NCI-H526 (cell line): ENCODE data around the gene CDKN1A.
A peak's percentile ranks its signal among the peaks of the same experiment; 100 is the strongest.
"Not testable (repeated sequence)": the region's sequence is repeated elsewhere in the genome, so short reads cannot be mapped to it uniquely, and the experiment has no call there.

Source experiments
- DNase-seq, 2 experiments: peaks; one replicate each; lab custom pipeline; 2025; lab: John Stamatoyannopoulos, UW

The CDKN1A gene

GRCh38 chr6:36720251-36721141, 42.0 kb downstream of the CDKN1A start:
- DNase-seq: no peak

- no peak for DNase-seq
Observed at GRCh38 chr6:36721369-36722140, 43.0 kb downstream of the CDKN1A start.

DNA sequence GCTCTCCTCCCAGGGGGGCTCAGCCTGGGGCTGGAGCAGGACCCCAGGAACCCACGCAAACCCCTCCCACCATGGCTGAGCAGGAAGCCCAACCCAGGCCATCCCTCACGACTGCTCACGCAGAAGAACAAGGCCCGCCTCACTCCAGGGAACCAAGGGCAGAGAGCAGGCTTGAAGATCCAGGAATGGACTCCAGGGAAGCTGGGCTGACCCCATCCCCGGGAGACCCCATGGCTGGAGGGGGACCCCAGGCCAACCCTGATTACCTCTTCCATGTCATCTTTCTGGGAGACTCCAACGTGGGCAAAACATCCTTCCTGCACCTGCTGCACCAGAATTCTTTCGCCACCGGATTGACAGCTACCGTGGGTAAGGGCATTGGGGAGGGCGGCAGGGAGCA, 43.9 kb downstream of the CDKN1A start:
- DNase-seq: no peak

DNA sequence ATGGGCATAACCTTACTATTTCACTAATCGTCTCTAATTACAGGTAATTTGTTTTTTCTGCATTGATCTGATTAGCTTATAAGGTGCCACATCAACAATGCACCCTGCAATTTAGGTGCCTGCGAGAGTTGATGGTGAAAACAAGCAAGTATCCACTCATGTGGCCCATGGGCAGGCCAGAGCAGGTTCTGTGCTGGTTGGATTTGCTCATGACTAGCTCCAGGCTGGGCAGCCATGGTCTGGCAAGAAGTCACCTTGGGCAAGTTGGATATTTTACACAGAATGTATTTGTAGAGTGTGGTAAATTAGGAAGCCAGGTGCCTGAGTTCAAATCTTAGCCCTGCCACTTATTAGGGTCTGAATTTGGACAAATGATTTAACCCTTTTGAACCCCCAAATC, 44.4 kb downstream of the CDKN1A start:
- no peak for DNase-seq

DNA sequence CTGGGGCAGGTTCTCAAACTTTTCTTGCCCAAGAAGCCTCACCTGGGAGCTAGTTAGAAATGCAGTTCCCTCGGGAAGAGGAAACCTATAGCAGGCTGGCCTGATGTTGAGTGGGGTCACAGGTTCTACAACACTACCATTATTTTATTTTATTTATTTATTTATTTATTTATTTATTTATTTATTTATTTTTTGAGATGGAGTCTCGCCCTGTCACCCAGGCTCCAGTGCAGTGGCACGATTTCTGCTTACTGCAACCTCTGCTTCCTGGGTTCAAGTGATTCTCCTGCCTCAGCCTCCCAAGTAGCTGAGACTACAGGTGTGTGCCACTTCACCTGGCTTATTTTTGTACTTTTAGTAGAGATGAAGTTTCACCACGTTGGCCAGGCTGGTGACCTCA, 45.5 kb downstream of the CDKN1A start:
- not testable (repeated sequence) for DNase-seq

DNA sequence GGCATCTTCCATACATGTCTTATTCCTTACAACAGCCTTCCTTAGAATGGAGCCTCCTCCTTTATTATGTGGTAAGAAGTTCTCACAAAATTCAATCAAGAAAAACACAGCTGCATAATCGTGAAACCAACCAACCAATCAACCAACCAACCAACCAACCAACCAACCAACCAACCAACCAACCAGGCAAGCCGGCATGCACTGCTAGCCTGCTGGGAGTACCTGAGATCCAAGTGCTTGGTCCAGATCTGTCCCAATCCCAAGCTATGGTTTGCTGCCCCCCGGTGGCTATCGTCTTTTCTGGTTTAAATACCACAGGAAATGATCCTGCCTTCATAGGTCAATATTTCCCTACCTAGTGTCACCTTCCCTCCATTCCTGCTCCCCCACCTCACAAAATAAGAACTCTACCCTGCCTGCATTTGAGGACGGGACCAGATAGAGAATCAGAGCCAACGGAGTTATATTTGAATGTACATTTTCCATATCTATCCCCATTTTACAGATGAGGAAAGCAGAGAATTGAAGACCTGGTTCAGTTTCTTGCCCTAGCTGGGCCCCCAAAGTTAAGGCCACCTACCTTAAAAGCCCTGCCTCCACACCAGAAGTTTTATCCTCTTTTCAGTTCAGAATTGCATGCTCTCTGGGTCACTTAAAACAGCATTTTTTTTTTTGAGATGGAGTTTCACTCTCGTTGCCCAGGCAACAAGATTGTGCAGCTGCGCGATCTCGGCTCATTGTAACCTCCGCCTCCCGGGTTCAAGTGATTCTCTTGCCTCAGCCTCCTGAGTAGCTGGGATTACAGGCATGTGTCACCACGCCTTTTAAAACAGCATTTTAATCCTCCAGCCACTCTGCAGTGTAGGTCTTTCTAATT, 46.2 kb downstream of the CDKN1A start:
- DNase-seq: peak; percentile 77 to 83

GRCh38 chr6:36725581-36725980, 47.1 kb downstream of the CDKN1A start:
- DNase-seq: no peak

DNA sequence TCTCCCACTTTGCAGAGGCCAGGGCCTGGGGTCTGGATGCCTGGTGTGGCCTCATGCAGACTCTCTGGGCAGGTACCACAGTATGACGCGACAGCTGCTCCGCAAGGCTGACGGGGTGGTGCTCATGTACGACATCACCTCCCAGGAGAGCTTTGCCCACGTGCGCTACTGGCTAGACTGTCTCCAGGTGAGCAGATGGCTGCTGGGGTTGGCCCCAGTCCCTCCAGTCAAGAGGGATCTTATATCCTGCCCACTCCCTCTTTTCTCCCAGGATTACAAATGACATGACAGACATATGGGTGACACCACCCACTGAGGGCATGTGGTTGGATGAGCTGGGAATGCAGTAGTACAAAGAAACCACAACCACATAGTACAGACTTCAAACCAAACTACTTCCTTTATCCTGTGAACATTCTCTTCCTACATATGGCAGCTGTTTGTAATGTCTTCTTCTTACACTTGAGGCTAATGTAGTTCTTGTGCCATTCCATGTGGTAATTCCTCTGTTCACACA, 49.0 kb downstream of the CDKN1A start:
- no peak for DNase-seq

- DNase-seq: no peak
Observed at GRCh38 chr6:36728289-36729160, 50.0 kb downstream of the CDKN1A start.

DNA sequence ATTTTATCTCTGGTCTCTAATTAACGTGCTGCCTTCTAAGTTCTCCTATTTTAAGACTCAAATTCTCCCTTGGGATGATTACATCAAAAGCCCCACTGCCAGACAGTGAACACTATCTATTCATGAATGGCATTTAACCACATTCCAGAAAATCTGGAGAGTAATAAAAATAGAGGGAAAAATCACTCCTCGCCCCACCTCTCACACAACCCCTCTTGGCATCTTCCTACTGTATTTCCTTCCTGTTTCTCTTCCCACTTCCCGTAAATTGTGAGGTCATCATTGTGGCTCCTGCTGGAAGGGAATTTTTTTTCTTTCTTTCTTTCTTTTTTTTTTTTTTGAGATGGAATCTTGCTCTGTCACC, 50.6 kb downstream of the CDKN1A start:
- DNase-seq: no peak

- no peak for DNase-seq
Observed at GRCh38 chr6:36730424-36731380, 52.2 kb downstream of the CDKN1A start.

GRCh38 chr6:36731622-36732310, 53.3 kb downstream of the CDKN1A start:
- no peak for DNase-seq

- no peak for DNase-seq
Observed at GRCh38 chr6:36733300-36733699, 54.8 kb downstream of the CDKN1A start.

DNA sequence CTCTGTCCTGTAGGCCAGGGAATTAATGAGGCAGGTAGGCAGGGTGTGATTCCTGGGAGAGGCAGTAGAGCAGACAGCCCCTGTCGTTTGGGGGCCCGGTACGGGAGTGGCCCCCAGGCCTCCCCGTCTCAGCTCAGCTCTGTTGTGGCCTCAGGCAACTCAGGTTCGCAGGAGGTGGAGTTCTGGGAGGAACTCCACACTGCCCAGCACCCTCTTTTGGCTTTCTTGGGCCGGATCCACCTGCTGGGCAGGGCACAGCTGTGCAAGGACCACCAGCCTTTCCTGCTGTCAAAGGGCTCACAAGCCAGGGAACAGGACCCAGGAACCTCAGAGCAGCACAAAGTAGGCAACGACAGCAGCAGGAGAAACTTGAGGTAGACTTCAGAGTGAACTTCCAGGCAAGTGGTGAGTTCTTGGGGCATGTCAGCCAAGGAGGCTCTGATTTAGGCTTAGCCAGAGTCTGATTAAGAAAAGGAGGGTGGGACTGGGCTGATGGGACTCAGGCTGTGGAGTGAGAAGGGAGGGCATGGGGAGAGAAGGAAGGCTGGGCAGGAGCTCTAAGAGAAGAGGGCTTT, 56.1 kb downstream of the CDKN1A start:
- no peak for DNase-seq

GRCh38 chr6:36735110-36736071, 56.9 kb downstream of the CDKN1A start:
- no peak for DNase-seq
